Measurements from ENCODE around the gene BBS9. TPM values are rescaled to one million over a fixed set of nuclear protein-coding genes. Genes with fewer than 3 reads are reported as not detected.

The BBS9 gene
- total and polyA plus RNA-seq, 2 donors (not counting 3 experiments of a cell fraction or from before 2014, with no cell fraction given): 5.7 to 17.4 TPM

GRCh38 chr7:33243319-33243881 lies 114.0 kb downstream of the BBS9 start:
- intact Hi-C loops (cut with micrococcal nuclease): loop anchor here (1.0 to 5.0 kb wide), 9 partner anchors 215 to 923 kb away; no protein-coding TSS in a partner anchor
- no peak overlapping the region for H3K9ac ChIP-seq (replicated peaks; ENCODE audit: extremely low read depth, insufficient read depth, low read length)
- peak; percentile 79 for FAIRE-seq

More at GRCh38 chr7:33243319-33243881, 114.0 kb downstream of the BBS9 start:
- CTCF ChIA-PET: interaction anchor here (0.6 to 7.3 kb wide), 39 partner anchors 10 to 1077 kb away, joined by 3 to 229 read pairs (median 4); no protein-coding TSS in a partner anchor
- Histone ChIP-seq H4K20me1 (replicated peaks; ENCODE audit: control insufficient read depth, extremely low read depth, insufficient read depth, low read length) (no peaks in the 10 kb centered on the region), H3K27ac (ENCODE audit: insufficient read depth, low read depth, low read length) (no peak overlapping the region), H3K9me1 (replicated peaks; ENCODE audit: control insufficient read depth, extremely low read depth, insufficient read depth, low read length) (no peaks in the 10 kb centered on the region), H3K4me3 (replicated peaks in 1 of 3; ENCODE audit: insufficient read depth in 1 of 3, low read depth in 1 of 3, low read length in 3 of 3) (no peak overlapping the region), H3K4me1 (ENCODE audit: control insufficient read depth, extremely low read depth, insufficient read depth, low read length) (no peaks in the 10 kb centered on the region), H3K79me2 (ENCODE audit: control insufficient read depth, insufficient read depth, low read length) (no peaks in the 10 kb centered on the region), H3K4me2 (ENCODE audit: insufficient read depth, low read length) (no peak overlapping the region), H3K9me3 (replicated peaks; ENCODE audit: control insufficient read depth, insufficient read depth, low read length) (no peaks in the 10 kb centered on the region), H2AFZ (ENCODE audit: low read depth, low read length) (no peak overlapping the region), H3K27me3 (ENCODE audit: control insufficient read depth in 2 of 2, insufficient read depth in 2 of 2, low read length in 2 of 2) (no peaks in the 10 kb centered on the region), H3K36me3 (ENCODE audit: control insufficient read depth in 2 of 2, extremely low read depth in 1 of 2, insufficient read depth in 2 of 2, low read length in 2 of 2) (no peaks in the 10 kb centered on the region)
- TF ChIP-seq POLR2AphosphoS5 (IDR thresholded peaks at IDR 0.05; ENCODE audit: insufficient read depth, low read depth, low read length) (no peak), MYC (IDR thresholded peaks at IDR 0.05; ENCODE audit: low read depth, low read length) (no peak), CTCF (IDR thresholded peaks at IDR 0.05; ENCODE audit: extremely low read depth in 1 of 2, insufficient read depth in 1 of 2, low read depth in 1 of 2, low read length in 2 of 2) (peak; percentile 39 to 42), GATA2 (IDR thresholded peaks at IDR 0.05; ENCODE audit: insufficient read depth, insufficient read length, low read depth, low read length) (no peak)
- dilution Hi-C loops (cut with MboI; ENCODE audit: extremely low pct_ligation_motif_present, low sequenced_read_pairs): no loop called here
- no TSS peak for BruUV-seq (replicated peaks)
- DNase-seq (ENCODE audit: low read depth, low spot score): peak; percentile 65
- POLR2A ChIA-PET: no interaction called here

All from endothelial cell of umbilical vein (primary cell).